IPS-18c (cell line): ENCODE measurements around the gene MYOC.

Experiments
- H3K4me3 ChIP-seq: 2 replicates; pipeline ENCODE4 v1.7.0; 2013; ENCODE audit warnings: low read depth, mild to moderate bottlenecking, low read length, moderate library complexity; ENCODE audit not compliant: insufficient read depth
- H3K9me3 ChIP-seq: one replicate; pipeline ENCODE4 v1.6.1; 2013; ENCODE audit warnings: mild to moderate bottlenecking, low read length, moderate library complexity; ENCODE audit not compliant: control insufficient read depth, insufficient read depth

Gene MYOC

DNA sequence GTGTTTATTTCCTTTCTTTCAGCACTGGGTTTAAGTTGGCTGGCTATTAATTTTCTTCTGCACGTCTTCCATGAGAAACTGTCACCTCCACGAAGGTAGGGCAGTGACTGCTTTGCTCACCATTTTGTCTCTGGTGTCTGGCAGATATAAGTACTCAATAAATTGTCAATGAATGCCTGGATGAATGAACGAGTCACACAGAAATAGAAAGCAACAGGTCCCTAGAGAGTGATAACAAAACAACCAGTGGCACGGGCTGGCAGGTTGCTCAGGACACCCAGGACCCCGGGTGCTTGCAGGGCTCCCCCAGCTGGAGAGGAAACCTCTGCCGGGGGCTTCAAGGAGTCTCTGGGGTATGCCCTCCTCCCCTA is 3.2 kb upstream of the MYOC start:
- no peak overlapping the region for H3K4me3 ChIP-seq
- no peaks in the 10 kb centered on the region for H3K9me3 ChIP-seq

DNA sequence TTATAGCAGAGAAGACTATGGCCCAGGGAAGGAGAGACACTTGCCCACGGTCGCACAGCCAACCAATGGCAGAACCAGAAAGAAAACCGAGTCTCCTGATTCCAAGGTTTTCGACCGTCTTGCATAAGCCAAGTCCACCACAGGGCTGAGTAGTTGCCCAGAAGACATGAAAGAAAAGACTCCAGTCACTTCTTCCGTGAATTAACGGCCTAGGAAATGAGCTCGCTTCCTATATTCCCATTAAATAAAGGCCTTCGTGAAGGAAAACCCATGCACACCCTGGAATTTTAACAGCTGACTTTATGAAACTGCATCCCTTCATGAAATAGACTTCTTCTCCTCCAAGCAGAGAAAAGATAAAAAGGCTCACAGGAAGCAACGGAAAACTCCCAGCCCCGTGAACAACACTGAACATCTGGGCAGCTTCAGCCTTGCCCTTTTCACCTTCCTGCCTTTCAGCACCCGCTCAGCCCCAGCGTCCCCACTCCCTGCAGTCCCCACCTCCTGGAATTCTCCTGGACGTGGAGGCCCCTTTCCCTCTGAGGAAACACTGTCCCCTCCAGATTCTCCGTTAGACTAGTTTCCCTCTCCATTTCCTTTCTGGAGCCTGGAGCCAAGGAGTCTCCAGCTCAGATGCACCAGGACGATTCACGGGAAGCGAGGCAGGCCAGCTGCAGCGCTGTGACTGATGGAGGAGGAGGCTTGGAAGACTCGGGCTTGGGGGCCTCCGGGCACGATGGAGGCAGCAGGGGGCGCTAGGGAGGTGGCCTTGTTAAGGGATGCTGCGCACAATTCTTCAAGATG is 2.7 kb upstream of the MYOC start:
- no peak overlapping the region for H3K4me3 ChIP-seq
- H3K9me3 ChIP-seq, result no peaks in the 10 kb centered on the region

DNA sequence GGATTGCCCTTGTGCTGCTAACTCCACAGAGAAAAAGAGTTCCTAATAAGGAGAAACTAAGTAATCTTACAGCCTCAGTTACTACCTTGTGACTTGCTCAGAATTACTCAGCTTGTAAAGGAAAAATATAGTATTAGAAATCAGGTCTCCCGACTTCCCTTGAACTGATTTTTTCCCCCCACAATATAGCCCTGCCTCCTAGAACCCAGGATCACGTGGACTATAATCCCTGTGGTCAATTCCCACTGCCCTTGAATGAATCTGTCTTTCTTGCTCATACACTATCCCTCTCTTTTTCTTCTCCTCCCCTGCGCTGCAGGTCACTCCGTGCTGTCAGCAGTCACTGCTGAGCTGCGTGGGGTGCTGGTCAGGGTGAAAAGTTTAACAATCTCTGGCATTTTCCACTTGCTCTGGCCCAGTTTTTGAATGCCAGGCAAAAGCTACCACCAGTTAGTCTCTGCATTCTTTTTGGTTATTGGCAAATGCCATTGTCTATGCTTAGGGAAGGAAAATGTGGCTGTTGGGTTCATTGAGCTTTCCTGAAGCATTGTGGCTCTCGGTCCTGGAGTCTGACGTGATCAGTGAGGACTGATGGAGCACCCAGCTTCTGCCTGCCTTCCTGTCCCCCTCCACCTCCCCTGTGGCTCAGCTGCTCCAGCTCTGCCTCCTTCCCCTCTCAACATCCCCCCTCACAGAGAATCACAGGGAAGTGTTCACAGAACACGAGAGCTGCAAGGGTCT is 1.9 kb upstream of the MYOC start:
- H3K4me3 ChIP-seq, result no peak overlapping the region
- no peaks in the 10 kb centered on the region for H3K9me3 ChIP-seq

DNA sequence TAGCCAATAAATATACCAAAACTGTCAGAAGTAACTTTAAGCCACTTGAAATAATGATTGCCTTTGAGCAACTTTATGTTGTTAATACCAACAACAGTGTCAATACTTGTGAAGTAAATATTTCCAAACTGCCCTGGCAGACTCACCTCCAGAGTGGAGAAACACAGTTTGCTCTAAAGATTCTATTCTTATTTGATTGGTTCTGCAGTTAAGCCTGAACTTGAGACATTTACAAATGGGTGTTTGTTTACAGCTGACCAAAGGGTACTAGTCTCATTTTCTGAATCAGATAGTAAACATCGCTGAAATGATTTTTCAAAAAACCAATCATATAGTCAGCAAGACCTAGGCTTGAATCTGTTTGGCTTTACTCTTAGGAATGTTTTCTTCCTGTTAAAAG is 1.3 kb upstream of the MYOC start:
- H3K9me3 ChIP-seq, result no peaks in the 10 kb centered on the region
- no peak overlapping the region for H3K4me3 ChIP-seq

DNA sequence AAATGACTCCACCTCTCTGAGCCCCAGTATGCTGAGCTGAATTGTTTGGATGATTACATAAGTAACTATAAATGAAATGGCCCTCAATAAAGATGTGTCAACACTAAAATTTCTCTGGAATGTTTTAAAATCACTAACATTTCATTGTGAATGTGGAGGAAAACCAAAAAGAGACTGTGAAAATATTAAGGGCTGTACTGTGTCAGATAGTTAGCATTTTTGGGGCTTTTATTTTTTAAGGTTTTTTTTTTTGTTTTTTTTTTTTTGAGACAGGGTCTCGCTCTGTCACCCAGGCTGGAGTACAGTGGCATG is 6.3 kb downstream of the MYOC start:
- Histone ChIP-seq H3K9me3 (no peaks in the 10 kb centered on the region), H3K4me3 (no peak overlapping the region)

DNA sequence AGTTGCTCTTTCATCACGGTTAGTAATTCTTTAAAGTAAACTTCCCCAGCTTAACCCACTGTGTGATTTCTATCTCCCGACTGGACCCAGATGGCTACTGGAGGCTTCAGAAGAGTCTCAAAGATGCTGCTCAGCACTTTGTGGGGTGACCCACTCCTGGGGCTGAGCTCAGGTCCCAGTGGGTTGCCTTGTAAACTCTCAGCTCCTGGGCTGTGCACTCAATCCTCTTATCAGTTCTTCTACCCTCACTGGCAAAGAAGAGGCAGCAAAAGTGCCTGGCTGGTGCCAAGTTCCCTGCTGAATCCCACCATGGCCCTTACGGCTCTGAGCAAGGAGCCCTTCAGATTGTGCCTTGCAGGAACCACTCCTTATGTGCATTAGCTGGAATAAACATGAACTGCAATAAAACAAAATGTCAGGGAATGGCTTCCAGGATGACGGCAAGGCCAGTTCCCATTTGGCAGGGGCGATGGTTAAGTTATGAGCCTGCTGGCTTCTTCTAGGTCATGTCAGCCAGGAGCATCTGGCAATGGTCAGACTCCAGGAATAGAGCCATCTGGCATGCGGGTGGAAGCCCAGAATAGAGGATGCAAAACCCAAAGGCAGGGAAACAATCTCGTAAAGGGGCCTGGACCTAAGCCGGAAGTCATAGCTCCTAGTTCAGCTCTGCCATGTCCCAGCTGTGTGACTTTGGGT is 6.8 kb downstream of the MYOC start:
- Histone ChIP-seq H3K9me3 (no peaks in the 10 kb centered on the region), H3K4me3 (no peak overlapping the region)

DNA sequence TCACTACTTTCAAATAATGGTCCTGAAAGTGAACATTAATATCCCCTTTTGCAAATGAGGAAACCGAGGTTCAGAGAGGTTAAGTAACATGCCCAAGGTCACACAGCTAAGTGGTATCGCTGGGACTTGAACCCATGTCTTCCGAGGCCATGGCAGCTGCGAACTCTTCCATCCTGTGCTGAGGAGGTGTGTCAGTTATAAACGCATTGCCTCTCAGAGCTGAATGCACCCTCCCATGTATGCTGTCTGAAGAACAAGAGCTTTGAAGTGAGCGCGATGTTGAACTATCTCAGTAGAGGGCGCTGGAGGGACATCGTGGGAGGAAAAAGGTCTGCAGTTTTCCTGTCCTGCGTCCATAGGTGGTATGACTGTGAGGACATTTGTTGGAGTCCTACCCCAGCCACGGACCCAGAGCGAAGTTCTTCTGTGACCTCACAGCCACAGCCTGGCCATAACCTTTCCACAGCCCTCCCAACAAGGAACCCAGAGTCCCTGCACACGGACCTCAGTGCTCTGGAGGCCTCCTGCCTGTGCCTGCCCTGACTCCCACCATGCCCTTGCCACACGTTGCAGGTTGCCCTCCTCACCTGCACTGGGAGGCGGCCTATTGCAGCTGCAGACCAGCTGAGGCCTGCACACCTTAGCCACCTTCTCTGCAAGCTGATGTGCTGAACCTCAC is 7.5 kb downstream of the MYOC start:
- Histone ChIP-seq H3K4me3 (no peak overlapping the region), H3K9me3 (no peaks in the 10 kb centered on the region)

DNA sequence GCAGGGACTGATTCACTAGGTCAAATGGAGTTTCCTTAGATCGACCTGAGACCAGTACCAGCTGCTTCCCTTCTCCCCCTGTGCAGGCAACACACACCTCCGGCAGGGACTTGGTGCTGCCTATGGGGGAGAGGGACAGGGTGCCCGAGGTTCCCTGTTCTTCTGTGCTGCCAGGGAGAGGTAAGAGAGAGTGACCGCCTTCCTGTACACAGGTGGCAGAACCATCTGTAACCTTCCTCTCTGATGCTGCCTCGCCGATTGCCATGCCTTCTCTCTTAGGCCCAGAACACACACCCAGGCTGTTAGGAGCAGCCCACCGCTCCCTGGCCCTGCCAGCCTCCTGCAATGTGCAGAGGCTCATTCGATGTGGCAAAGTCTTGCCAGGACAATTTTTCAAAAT is 9.3 kb downstream of the MYOC start:
- Histone ChIP-seq H3K4me3 (no peak overlapping the region), H3K9me3 (no peaks in the 10 kb centered on the region)

DNA sequence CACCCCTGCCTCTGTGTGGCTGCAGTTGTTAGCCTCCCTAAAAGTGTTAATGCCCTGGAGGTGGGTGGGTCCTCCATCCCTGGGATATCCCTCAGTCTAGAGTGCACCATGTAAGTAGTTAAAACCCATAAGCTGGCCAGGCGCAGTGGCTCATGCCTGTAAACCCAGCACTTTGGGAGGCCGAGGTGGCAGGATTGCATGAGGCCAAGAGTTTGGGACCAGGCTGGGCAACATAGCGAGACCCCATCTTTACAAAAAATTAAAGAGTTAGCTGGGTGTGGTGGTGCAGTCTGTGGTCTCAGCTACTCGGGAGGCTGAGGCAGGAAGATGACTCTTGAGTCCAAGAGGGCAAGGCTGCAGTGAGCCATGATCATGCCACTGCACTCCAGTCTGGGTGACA is 10.3 kb downstream of the MYOC start:
- no peak overlapping the region for H3K4me3 ChIP-seq
- H3K9me3 ChIP-seq, result no peaks in the 10 kb centered on the region

DNA sequence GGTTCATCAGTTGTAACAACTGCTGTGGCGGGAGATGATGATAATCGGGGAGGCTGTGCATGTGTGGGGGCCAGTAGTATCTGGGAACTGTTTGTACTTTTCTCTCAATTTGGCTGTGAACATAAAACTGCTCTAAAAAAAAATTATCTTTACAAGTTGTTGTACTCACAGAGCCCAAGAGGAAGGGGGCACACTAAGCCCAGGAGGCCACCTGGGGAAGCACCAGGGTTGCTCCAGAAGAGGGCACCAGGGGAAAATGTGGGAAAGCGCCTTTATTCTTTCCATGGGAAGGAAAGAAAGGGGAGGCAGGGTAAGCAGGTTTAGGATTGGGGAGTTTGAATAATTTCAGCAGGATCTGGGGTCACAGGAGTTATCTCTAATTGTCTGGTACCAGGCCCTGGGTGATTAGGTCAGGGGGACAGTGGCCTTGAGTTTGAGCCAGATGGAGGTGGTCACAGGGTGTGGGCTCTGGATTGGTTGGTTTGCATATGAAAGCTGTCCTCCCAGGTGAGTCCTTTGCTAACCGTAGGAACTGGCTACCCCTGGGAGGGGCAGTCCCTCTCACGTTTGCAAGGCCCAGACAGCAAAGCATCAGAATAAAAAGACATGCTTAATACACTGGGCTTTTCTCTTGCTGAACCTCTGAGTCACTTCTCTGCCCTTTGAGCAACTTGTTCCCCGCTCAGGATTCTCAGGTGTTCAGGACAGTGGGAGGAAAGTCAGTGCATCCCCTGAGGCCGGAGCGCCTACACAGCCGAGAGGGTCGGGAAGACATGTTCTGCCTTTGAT is 11.2 kb downstream of the MYOC start:
- Histone ChIP-seq H3K4me3 (no peak overlapping the region), H3K9me3 (no peaks in the 10 kb centered on the region)

DNA sequence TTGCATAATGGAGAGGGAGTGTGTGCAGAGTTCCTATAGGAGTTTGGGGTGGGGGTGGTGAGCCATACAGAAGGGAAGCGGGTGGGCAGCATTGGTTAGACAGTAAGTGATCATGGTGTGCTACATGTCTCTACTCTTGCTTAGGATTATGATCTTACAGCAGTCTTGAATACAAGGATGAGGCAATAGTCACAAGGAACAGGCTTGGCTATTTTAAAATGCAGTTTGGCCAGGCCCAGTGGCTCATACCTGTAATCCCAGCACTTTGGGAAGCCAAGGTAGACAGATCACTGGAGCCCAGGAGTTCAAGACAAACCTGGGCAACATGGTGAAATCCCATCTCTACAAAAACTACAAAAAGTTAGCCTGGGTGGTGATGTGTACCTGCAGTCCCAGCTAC is 12.3 kb downstream of the MYOC start:
- Histone ChIP-seq H3K9me3 (no peaks in the 10 kb centered on the region), H3K4me3 (no peak overlapping the region)

DNA sequence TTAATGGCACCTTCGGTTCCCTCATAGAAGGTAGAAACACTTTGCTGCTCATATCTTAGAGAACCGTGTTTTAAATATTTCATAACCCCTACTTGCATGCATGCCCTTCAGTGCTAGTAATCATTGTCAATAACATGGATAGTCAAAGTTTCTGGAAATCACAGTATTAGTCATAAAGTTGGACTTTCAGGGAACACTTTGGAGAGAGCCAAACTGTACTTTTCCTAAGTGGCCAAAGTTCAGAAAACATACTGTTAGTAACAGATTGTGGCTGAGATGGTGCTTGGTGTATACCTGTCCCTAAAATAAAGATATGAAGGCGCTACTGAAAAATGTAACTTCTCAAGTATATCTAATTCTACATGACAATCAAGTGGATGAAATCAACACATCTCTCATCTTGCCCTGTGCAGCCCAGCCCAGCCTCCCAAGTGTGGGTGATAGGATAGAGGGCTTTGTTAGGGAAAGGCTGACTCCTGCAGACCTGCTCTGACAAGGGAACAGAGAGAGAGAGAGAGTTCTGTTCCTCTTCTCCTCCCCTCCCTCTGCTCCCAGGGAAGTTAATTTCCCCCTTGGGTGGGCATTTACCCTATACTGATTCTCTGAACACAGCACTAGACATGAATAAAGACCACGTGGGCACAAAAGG is 14.4 kb downstream of the MYOC start:
- Histone ChIP-seq H3K9me3 (no peaks in the 10 kb centered on the region), H3K4me3 (no peak overlapping the region)

DNA sequence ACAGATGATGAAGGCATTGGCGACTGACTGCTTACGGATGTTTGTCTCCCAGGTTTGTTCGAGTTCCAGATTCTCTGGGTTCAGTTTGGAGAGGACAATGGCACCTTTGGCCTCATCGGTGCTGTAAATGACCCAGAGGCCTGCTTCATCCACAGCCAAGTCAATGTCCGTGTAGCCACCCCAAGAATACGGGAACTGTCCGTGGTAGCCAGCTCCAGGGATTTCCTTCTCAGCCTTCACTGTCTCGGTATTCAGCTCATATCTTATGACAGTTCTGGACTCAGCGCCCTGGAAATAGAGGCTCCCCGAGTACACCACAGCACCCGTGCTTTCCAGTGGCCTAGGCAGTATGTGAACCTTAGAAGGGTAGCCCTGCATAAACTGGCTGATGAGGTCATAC is 16.3 kb downstream of the MYOC start:
- Histone ChIP-seq H3K9me3 (peaks cover 2% of the 10 kb centered on the region), H3K4me3 (no peak overlapping the region)

DNA sequence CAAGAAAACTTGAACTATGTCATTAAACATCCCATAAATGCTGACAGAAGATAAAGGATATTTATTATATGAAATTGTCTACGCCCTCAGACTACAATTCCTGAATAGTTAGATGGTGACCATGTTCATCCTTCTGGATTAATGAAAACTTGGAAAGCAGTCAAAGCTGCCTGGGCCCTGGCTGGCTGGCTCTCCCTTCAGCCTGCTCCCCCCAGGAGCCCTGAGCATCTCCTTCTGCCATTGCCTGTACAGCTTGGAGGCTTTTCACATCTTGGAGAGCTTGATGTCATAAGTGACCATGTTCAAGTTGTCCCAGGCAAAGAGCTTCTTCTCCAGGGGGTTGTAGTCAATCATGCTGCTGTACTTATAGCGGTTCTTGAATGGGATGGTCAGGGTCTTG is 16.8 kb downstream of the MYOC start:
- Histone ChIP-seq H3K4me3 (no peak overlapping the region), H3K9me3 (peaks cover 2% of the 10 kb centered on the region)

DNA sequence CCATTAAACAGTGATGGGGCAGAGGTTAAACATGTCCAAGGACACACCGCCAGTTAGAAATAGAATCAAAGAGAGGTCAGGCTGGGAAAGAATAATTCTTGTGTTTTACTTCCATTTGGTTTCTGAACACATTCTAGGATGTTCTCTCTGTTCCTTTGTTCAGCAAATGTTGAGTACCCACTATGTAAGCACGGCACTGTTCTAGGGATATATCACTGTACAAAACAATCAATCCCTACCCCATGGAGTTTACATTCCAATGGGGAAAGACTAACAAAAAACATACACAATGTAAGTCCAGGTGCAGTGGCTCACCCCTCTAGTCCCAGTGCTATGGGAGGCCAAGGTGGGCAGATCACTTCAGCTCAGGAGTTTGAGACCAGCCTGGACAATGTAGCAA is 24.3 kb downstream of the MYOC start:
- Histone ChIP-seq H3K9me3 (peaks cover 2% of the 10 kb centered on the region), H3K4me3 (no peak overlapping the region)

DNA sequence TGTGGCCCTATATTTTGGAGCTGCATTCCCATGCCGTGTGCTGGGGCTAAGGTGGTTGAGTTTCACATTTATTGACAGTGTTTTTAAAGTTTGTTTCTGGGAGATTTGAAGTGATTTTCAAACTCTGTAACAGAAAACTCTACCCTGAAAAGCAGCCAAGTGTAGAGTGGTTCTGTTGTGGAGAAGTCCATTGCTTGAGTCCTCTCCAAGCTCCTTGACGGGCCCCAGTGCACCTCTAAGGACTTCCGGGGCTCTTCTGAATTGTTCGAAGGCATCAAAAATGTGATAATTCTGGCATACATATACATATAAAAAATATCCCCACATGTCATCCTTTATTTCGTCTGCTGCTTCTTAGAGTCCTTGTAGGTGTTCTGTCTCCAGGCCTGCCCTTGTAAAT is 25.5 kb downstream of the MYOC start:
- H3K4me3 ChIP-seq, result no peak overlapping the region
- H3K9me3 ChIP-seq, result peaks cover 2% of the 10 kb centered on the region

DNA sequence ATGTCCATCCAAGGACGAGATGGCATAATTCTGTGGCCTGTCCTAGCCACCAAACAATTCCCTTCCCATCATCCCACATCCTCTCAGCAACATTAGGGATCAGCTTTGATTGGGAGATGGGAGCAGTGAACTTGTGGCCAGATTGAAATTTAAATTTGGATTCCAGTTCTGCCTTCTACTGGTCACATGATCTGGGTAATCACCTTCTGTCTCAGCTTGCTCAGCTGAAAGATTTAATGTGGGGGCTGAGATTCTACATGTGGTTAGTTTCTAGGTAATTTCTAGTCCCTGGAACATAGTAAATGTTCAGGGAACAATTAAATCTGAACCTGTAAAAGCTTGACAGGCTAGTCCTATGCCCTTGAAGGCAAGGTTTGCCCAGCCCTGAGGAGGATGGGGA is 27.3 kb downstream of the MYOC start:
- no peaks in the 10 kb centered on the region for H3K9me3 ChIP-seq
- no peak overlapping the region for H3K4me3 ChIP-seq
